OCI-LY3 (cell line): ENCODE results near the gene NARF.

Source experiments
- CTCF ChIP-seq: fragments of 200-600, 300-600 bp; sonication (generic); IDR thresholded peaks from 2 replicates; pipeline ENCODE4 v1.5.1; 2014; ENCODE audit warnings: antibody characterized with exemption, low read length, low read depth
- EZH2phosphoT487 ChIP-seq: fragments of 200-600 bp; shearing (Covaris generic); IDR thresholded peaks from 2 replicates; pipeline ENCODE4 v1.6.1; 2018; ENCODE audit warnings: antibody characterized with exemption, mixed run types, low read depth

DNA sequence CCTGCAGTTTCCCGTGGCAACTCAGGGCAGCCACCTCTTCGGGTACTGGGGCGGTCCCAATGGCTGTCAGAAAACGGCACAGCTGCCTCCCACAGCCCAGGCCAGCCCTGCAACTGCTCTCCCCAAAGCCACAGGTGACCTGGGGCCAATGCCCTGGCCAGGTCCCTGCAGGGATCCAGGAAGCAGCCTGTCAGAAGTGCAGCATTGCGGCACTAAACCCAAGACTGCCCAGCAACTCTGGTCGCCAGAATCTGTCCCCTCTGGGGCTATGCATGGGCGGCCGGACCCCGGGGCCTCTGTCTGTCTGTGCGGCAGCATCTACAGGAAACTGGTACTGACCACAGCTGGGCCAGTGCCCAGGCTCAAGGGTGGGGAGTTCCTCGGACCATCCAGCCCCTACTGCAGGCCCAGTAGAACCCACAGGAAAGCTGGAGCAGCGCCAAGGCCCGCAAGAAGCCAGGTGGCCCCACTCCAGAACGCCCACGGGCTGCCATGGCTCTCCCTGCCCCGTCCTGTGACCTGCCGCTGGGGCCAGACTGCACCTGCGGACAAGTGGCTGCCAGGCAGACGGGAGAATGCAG is 13.5 kb upstream of the NARF start:
- TF ChIP-seq CTCF: no peak
- no peak for TF ChIP-seq EZH2phosphoT487
